Transverse colon (tissue), 4 donors: ENCODE data around the gene TMEM212. TPM values are rescaled to one million over a fixed set of nuclear protein-coding genes. Genes with fewer than 3 reads are reported as not detected.

Experiments used
- DNase-seq: peaks from one replicate; pipeline ENCODE4 v3.0.0-alpha.2; 2019
- H3K27ac ChIP-seq, 4 donors: fragments of 200-600 bp; sonication (generic); 2 replicates each; pipeline ENCODE4 v1.5.1; 2016 to 2018; ENCODE audit warnings: inconsistent platforms in 4 of 4
- H3K27me3 ChIP-seq: fragments of 200-600 bp; sonication (generic); 2 replicates; pipeline ENCODE4 v1.5.1; 2017; ENCODE audit warnings: inconsistent platforms
- H3K36me3 ChIP-seq, 4 donors: fragments of 200-600 bp; sonication (generic); 2 replicates each; pipeline ENCODE4 v1.5.1; 2017 to 2019; ENCODE audit warnings: inconsistent platforms in 4 of 4
- H3K4me1 ChIP-seq, 4 donors: fragments of 200-600 bp; sonication (generic); 2 replicates each; pipeline ENCODE4 v1.5.1; 2017 to 2020; ENCODE audit warnings: inconsistent platforms in 4 of 4
- H3K4me3 ChIP-seq, 4 donors: fragments of 200-600 bp; sonication (generic); 1 replicate in 1 of 4; 2 replicates in 3 of 4; pipeline versions ENCODE4 v1.5.1 to v1.6.1; 2017 to 2019; ENCODE audit warnings: inconsistent platforms in 4 of 4
- H3K9me3 ChIP-seq, 2 donors: fragments of 200-600 bp; sonication (generic); 2 replicates each; pipeline ENCODE4 v1.5.1; 2017 to 2019; ENCODE audit warnings: inconsistent platforms in 2 of 2
- EP300 ChIP-seq: sonication (generic); formaldehyde crosslinking; IDR thresholded peaks from one replicate; pipeline ENCODE4 v1.6.1; 2017; ENCODE audit warnings: antibody characterized with exemption, low read depth
- POLR2A ChIP-seq: fragments of 450-650 bp; IDR thresholded peaks from one replicate; pipeline ENCODE4 v1.6.1; 2016; ENCODE audit warnings: antibody characterized with exemption, mild to moderate bottlenecking, moderate library complexity
- POLR2AphosphoS5 ChIP-seq, 3 donors: sonication (generic); formaldehyde crosslinking; IDR thresholded peaks; one replicate each; pipeline ENCODE4 v1.6.1; 2016; ENCODE audit warnings: antibody characterized with exemption in 3 of 3
- WGBS, 2 donors: methylation state at CpG; one replicate each; pipeline ENCODE4 v1.1.5; 2018; ENCODE audit warnings: low coverage in 1 of 2; 5-methylcytosine and 5-hydroxymethylcytosine counted together
- in situ Hi-C, 4 donors: fragments of 200-750 bp; cut with MboI; loops; one replicate each; pipeline versions ENCODE4 v1.15.0 to v1.15.1; 2017; ENCODE audit warnings: low sequenced_read_pairs in 3 of 4, low pct_ligation_motif_present in 1 of 4, low pct_unique_long_range_greater_than_20kb in 1 of 4
- intact Hi-C: fragments of 100-400 bp; cut with DNase I; formaldehyde crosslinking; loops from one replicate; pipeline ENCODE4 v1.15.1; 2023; ENCODE audit warnings: low total_unique reads
- total RNA-seq, 4 donors: library from RNA; depleted of rRNA; stranded (reverse); fragments of >200 nt; gene quantifications; one replicate each; pipeline ENCODE4 v1.1.0, GENCODE V29; 2016
- TF ChIP-seq, protein P1 (sequence below), 5 experiments: fragments of 200-600 bp in 3 of 5; fragments of 450-650 bp in 2 of 5; sonication (generic) in 3 of 5; IDR thresholded peaks; 1 replicate in 2 of 5; 2 replicates in 3 of 5; pipeline ENCODE4 v1.5.1; 2016 to 2017; ENCODE audit warnings: antibody characterized with exemption in 5 of 5, inconsistent platforms in 3 of 5, mild to moderate bottlenecking in 2 of 5, moderate library complexity in 1 of 5

TMEM212 gene
- total RNA-seq, 4 donors from 2014 or later = not detected

DNA sequence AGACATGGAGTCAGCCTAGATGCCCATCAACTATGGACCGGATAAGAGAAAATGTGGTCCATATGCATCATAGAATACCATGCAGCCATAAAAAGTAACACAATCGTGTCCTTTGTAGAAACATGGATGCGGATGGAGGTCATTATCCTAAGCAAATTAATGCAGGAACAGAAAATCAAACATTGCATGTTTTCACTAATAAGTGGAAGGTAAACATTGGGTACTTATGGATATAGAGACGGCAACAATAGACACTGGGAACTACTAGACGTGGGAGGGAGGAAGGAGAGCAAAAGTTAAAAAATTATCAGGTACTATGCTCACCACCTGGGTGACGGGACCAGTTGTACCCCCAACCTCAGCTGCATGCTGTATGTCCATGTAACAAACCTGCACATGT lies 35.3 kb upstream of the TMEM212 start:
- peaks cover 23 to 58% (median 28%) of the 10 kb centered on the region in 4 donors for H3K4me1 ChIP-seq
- intact Hi-C loops (no loop called here), in situ Hi-C loops (no loop called here)
- no peak for DNase-seq
- peak overlapping the region in 3 of 4 donors; percentile 69 to 80 (median 78) for H3K27ac ChIP-seq
- H3K36me3 ChIP-seq = no peaks in the 10 kb centered on the region
- TF ChIP-seq POLR2A (no peak), POLR2AphosphoS5 (IDR thresholded peaks at IDR 0.05) (no peak), EP300 (no peak)
- TF ChIP-seq, protein P1, sequence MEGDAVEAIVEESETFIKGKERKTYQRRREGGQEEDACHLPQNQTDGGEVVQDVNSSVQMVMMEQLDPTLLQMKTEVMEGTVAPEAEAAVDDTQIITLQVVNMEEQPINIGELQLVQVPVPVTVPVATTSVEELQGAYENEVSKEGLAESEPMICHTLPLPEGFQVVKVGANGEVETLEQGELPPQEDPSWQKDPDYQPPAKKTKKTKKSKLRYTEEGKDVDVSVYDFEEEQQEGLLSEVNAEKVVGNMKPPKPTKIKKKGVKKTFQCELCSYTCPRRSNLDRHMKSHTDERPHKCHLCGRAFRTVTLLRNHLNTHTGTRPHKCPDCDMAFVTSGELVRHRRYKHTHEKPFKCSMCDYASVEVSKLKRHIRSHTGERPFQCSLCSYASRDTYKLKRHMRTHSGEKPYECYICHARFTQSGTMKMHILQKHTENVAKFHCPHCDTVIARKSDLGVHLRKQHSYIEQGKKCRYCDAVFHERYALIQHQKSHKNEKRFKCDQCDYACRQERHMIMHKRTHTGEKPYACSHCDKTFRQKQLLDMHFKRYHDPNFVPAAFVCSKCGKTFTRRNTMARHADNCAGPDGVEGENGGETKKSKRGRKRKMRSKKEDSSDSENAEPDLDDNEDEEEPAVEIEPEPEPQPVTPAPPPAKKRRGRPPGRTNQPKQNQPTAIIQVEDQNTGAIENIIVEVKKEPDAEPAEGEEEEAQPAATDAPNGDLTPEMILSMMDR (IDR thresholded peaks at IDR 0.05) = no peak
- H3K4me3 ChIP-seq = no peak overlapping the region
- WGBS, 2 donors = 97 to 100% methylated on average over 4 to 6 of the region's 6 CpGs
- no peaks in the 10 kb centered on the region for H3K27me3 ChIP-seq
- H3K9me3 ChIP-seq = no peaks in the 10 kb centered on the region

DNA sequence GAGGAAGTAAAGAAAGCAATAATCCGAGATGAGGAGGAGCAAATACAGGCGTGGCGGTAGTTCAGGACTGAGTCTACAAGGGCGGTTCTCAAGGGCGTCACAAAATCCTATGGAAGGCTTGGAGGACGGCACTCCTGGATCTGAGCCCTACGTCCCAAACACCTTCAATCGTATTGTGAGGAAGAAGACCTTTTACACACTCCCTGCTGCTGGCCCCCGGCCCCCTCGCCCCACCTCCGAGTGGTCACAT lies 33.6 kb upstream of the TMEM212 start:
- Histone ChIP-seq H3K36me3 (no peaks in the 10 kb centered on the region), H3K9me3 (no peaks in the 10 kb centered on the region), H3K4me3 (peak overlapping the region; percentile 44 to 88 (median 60)), H3K27me3 (no peaks in the 10 kb centered on the region), H3K27ac (peak overlapping the region; percentile 91 to 98 (median 95)), H3K4me1 (peaks cover 19 to 43% (median 27%) of the 10 kb centered on the region in 4 donors)
- DNase-seq = peak; percentile 76
- WGBS, 2 donors = 0 to 4% methylated on average over 8 to 11 of the region's 11 CpGs
- in situ Hi-C loops = no loop called here
- peak; percentile 78 for TF ChIP-seq POLR2A
- TF ChIP-seq POLR2AphosphoS5 (IDR thresholded peaks at IDR 0.05) = peak; percentile 75 to 78 (median 76)
- TF ChIP-seq, protein P1 (IDR thresholded peaks at IDR 0.05) = no peak
- intact Hi-C loops = no loop called here

DNA sequence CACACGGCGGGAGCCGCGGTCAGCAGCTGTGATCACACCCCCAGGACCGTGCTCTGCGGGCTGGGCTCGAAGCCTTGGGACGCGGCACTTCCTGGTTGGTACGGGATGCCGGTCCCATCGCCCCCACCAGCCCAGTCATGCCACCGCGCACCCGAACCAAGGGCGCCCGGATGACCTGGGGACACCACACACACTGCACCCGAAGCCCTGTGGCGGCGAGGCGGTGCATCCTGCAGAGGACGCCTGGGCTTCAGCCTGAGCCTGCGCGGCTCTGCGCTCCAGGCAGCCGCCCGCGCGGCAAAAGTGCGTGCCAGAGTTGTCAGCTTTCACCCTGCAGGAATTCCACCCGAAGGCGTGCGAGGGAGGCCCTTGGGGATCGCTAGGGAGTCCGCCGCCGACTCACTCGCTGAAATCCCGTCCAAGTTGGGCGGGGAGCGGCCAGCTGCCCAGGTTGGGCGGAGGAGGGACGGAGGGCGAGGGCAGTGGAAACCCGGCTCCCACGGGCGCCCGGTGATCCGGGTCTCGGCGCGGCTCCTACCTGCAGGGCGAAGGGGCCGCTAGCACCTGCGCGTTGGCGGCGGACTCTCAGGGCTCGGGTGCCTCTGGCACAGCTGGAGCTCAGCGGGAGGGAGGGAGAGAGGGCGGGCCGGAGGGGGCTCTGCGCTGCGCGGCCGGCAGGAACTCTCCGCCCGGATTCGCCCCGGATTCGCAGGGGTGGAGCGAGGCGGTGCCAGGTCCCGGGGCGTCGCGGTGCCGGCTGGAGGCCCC lies 33.1 kb upstream of the TMEM212 start, which contains the start of gene PLD1:
TSS of gene PLD1 (minus strand) at position 623 of the 768 bp plus-strand sequence. CDS start 72,432 bp downstream, outside the sequence.
- Histone ChIP-seq H3K36me3 (no peaks in the 10 kb centered on the region), H3K4me3 (peak within 1 kb of the TSS; percentile 44 to 88 (median 60)), H3K27ac (peak within 1 kb of the TSS; percentile 91 to 98 (median 95)), H3K27me3 (no peaks in the 10 kb centered on the region), H3K9me3 (no peaks in the 10 kb centered on the region), H3K4me1 (peaks cover 19 to 38% (median 25%) of the 10 kb centered on the region in 4 donors)
- in situ Hi-C loops = no loop called here
- intact Hi-C loops = no loop called here
- TF ChIP-seq POLR2A = peak; percentile 80
- TF ChIP-seq, protein P1 (IDR thresholded peaks at IDR 0.05) = peak in 2 of 5 experiments; percentile 4 to 9
- TF ChIP-seq POLR2AphosphoS5 (IDR thresholded peaks at IDR 0.05) = peak; percentile 82 to 89 (median 82)
- TF ChIP-seq EP300 = no peak
- WGBS, 2 donors = 2% methylated on average over 41 of the region's 78 CpGs; no CpG with 5 or more reads in 1 of the 2 donors
- peak; percentile 89 for DNase-seq

DNA sequence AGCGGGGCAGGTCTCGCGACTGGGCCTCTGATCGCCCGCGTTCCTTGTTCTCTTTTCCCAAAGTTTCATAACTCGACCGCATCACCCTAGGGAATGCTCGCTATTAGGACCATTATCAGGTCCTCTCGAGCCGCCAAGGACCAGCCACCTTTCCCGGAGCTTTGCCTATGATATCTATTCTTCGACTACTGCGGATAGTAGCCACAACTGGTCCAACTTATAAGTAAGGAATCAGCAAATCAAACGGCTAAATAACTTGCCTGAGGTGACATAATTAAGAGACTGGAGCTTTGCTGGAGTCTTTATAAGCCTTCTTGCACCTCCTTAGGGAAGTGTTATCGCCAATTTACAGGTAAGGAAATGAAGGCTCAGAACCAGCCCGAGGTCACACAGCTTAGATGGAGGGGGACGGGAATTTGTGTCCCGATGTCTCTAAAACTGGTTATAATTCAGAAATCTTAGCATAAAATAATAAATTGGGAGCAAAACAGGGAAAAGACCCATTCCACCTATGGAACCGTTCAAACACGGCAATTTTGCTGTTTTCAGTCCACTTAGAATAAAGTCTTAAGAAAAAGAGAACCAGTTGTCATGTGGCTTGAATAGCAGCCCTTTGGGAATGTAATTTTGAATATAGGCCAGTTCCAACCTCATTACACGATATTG lies 32.4 kb upstream of the TMEM212 start:
- Histone ChIP-seq H3K9me3 (no peaks in the 10 kb centered on the region), H3K27ac (peak overlapping the region; percentile 91 to 98 (median 95)), H3K36me3 (no peaks in the 10 kb centered on the region), H3K4me1 (peaks cover 17 to 31% (median 21%) of the 10 kb centered on the region in 4 donors), H3K27me3 (no peaks in the 10 kb centered on the region), H3K4me3 (peak overlapping the region; percentile 44 to 88 (median 60))
- WGBS, 2 donors = 30 to 36% methylated on average over 6 to 17 of the region's 22 CpGs
- TF ChIP-seq POLR2AphosphoS5 (IDR thresholded peaks at IDR 0.05) = peak in 1 of 3 donors; percentile 20
- TF ChIP-seq, protein P1 (IDR thresholded peaks at IDR 0.05) = no peak
- TF ChIP-seq EP300 = no peak
- in situ Hi-C loops = no loop called here
- no peak for DNase-seq
- intact Hi-C loops = no loop called here
